Measurements from ENCODE around the gene HNF1B.

DNA sequence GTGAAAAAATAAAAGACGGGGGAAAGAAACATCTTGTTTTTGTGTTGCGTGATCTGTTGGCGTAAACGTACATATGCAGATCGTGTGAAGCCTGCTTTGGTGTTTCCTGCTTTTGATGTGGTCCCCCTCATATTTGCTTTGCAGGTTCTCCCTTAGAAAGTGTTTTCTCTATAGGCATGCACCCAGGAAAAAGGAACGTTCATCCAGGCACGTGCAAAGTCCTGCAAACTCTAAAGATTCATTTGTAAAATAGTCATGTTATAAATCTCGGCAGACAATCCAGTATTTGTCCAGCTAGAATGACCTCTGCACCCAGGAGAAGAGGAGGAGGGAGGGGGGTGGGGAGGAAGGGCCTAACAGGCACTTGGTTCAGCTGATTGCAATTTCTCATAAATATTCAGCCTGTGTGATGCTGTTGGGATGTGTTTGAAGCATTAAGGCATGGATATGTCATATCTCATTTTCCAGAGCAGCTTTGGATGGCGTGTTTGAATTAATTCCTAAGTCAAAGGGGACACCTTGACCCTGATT, 61.3 kb downstream of the HNF1B start:
- TF ChIP-seq, protein P1, sequence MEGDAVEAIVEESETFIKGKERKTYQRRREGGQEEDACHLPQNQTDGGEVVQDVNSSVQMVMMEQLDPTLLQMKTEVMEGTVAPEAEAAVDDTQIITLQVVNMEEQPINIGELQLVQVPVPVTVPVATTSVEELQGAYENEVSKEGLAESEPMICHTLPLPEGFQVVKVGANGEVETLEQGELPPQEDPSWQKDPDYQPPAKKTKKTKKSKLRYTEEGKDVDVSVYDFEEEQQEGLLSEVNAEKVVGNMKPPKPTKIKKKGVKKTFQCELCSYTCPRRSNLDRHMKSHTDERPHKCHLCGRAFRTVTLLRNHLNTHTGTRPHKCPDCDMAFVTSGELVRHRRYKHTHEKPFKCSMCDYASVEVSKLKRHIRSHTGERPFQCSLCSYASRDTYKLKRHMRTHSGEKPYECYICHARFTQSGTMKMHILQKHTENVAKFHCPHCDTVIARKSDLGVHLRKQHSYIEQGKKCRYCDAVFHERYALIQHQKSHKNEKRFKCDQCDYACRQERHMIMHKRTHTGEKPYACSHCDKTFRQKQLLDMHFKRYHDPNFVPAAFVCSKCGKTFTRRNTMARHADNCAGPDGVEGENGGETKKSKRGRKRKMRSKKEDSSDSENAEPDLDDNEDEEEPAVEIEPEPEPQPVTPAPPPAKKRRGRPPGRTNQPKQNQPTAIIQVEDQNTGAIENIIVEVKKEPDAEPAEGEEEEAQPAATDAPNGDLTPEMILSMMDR (IDR thresholded peaks at IDR 0.05), result no peak
- TF ChIP-seq POLR2A (IDR thresholded peaks at IDR 0.05), result no peak
